H7 (cell line): ENCODE data around the gene PRADC1. TPM values are rescaled to one million over a fixed set of nuclear protein-coding genes. Genes with fewer than 3 reads are reported as not detected.

Source experiments
- total RNA-seq: library from RNA; depleted of rRNA; stranded (reverse); fragments of >200 nt; shearing (Covaris generic); gene quantifications from 2 replicates; pipeline ENCODE4 v1.2.3, GENCODE V29; 2014; rRNA removed

The PRADC1 gene
- total RNA-seq, 1 experiment from 2014 or later = 19.6 TPM

Other genes with a start within 250 kb of the PRADC1 start
- 19.4 and 23.9 TPM in 2 replicates for gene SFXN5, start 161.5 kb downstream of the PRADC1 start, total RNA-seq
- gene RAB11FIP5, start 120.3 kb downstream of the PRADC1 start, total RNA-seq = 12.4 and 16.7 TPM in 2 replicates
- not detected in 2 replicates for gene NOTO, start 30.7 kb downstream of the PRADC1 start, total RNA-seq
- gene SMYD5, start 19.0 kb downstream of the PRADC1 start, total RNA-seq = 51.3 and 59.7 TPM in 2 replicates
- 474 and 529 TPM in 2 replicates for gene CCT7, start 1.1 kb upstream of the PRADC1 start, total RNA-seq
- gene FBXO41, start 51.2 kb upstream of the PRADC1 start, total RNA-seq = 2.3 and 3.7 TPM in 2 replicates
- gene EGR4, start 60.3 kb upstream of the PRADC1 start, total RNA-seq = 0.04 TPM in 1 of 2 replicates, not detected in the other
- gene ALMS1, start 152.6 kb upstream of the PRADC1 start, total RNA-seq = 29.7 and 34.1 TPM in 2 replicates